Neural cell (in vitro differentiated cells): Measurements from ENCODE around the gene IL13RA1.

Source experiments
- CTCF ChIP-seq: fragments of 450-650 bp; IDR thresholded peaks from 2 replicates; pipeline ENCODE4 v1.5.1; 2014; ENCODE audit warnings: antibody characterized with exemption, mild to moderate bottlenecking, moderate library complexity; ENCODE audit not compliant: poor library complexity, severe bottlenecking
- EZH2 ChIP-seq: fragments of 200-600, 300-800 bp; shearing (Covaris generic), sonication (generic); IDR thresholded peaks from 2 replicates; pipeline ENCODE4 v1.6.1; 2014; ENCODE audit warnings: antibody characterized with exemption, low read length, borderline replicate concordance, mild to moderate bottlenecking; ENCODE audit not compliant: insufficient read depth, poor library complexity, severe bottlenecking
- RAD21 ChIP-seq: fragments of 450-650 bp; conservative IDR thresholded peaks from 2 replicates; pipeline ENCODE4 v1.6.1; 2014; ENCODE audit warnings: antibody characterized with exemption, mild to moderate bottlenecking, moderate library complexity

GRCh38 chrX:118772051-118772450 lies 44.6 kb downstream of the IL13RA1 start:
- TF ChIP-seq CTCF (no peak), RAD21 (no peak), EZH2 (no peak)
